SK-N-SH (cell line): ENCODE data around the gene METTL27. TPM values are rescaled to one million over a fixed set of nuclear protein-coding genes. Genes with fewer than 3 reads are reported as not detected.

Experiments used
- CTCF ChIA-PET: fragments of 300-600, 350-600 bp; formaldehyde crosslinking; extraction: SDS; loops from one replicate; lab custom pipeline; 2021; lab: Yijun Ruan, JAX
- POLR2A ChIA-PET: fragments of 350-600 bp; sonication (Branson Sonifier 250); formaldehyde crosslinking; extraction: SDS; loops from one replicate; lab custom pipeline; 2020; ENCODE audit warnings: antibody characterized with exemption, inconsistent platforms; lab: Yijun Ruan, JAX
- DNase-seq: peaks from one replicate; pipeline ENCODE4 v3.0.0; 2012
- H2AFZ ChIP-seq: fragments of 200-600 bp; sonication (generic); 2 replicates; pipeline ENCODE4 v1.8.1; 2016; ENCODE audit warnings: antibody characterized with exemption, mild to moderate bottlenecking, low read depth
- H3F3A ChIP-seq: fragments of 200-600 bp; sonication (generic); replicated peaks from 2 replicates; pipeline ENCODE3; 2016; ENCODE audit warnings: antibody characterized with exemption, mild to moderate bottlenecking; ENCODE audit not compliant: insufficient read depth
- H3K27ac ChIP-seq, 2 experiments: fragments of 200-500 bp in 1 of 2; fragments of 200-600 bp in 1 of 2; sonication (Bioruptor generic) in 1 of 2; sonication (generic), shearing (Covaris generic) in 1 of 2; 2 replicates each; pipeline versions ENCODE4 v1.5.1 to v1.6.1; 2014 to 2016; ENCODE audit warnings: low read depth in 2 of 2, inconsistent platforms in 1 of 2, low read length in 1 of 2, mild to moderate bottlenecking in 1 of 2, mixed read lengths in 1 of 2
- H3K27me3 ChIP-seq: fragments of 200-600 bp; sonication (generic), shearing (Covaris generic); 2 replicates; pipeline ENCODE4 v1.6.1; 2016; ENCODE audit warnings: mixed run types; ENCODE audit not compliant: insufficient read depth
- H3K36me3 ChIP-seq, 2 experiments: fragments of 200-500 bp in 1 of 2; fragments of 200-600 bp in 1 of 2; sonication (Bioruptor generic) in 1 of 2; sonication (generic) in 1 of 2; replicated peaks in 1 of 2; 2 replicates each; pipeline versions ENCODE3 to v1.5.1; 2014 to 2016; ENCODE audit warnings: low read length in 1 of 2, mild to moderate bottlenecking in 1 of 2; ENCODE audit not compliant: insufficient read depth in 2 of 2, control insufficient read depth in 1 of 2
- H3K4me1 ChIP-seq, 2 experiments: fragments of 200-500 bp in 1 of 2; fragments of 200-600 bp in 1 of 2; sonication (Bioruptor generic) in 1 of 2; sonication (generic), shearing (Covaris generic) in 1 of 2; 2 replicates each; pipeline versions ENCODE4 v1.5.1 to v1.6.1; 2014 to 2016; ENCODE audit warnings: low read depth in 1 of 2, low read length in 1 of 2, mixed run types in 1 of 2; ENCODE audit not compliant: insufficient read depth in 2 of 2, control insufficient read depth in 1 of 2
- H3K4me2 ChIP-seq: fragments of 200-600 bp; sonication (generic), shearing (Covaris generic); 2 replicates; pipeline ENCODE4 v1.6.1; 2017; ENCODE audit warnings: mixed run types
- H3K4me3 ChIP-seq, 2 experiments: fragments of 200-500 bp in 1 of 2; fragments of 200-600 bp in 1 of 2; sonication (Bioruptor generic) in 1 of 2; sonication (generic), shearing (Covaris generic) in 1 of 2; 2 replicates each; pipeline versions ENCODE4 v1.5.1 to v1.8.1; 2014 to 2016; ENCODE audit warnings: low read depth in 2 of 2, inconsistent platforms in 1 of 2, low read length in 1 of 2, mild to moderate bottlenecking in 1 of 2, mixed read lengths in 1 of 2, moderate library complexity in 1 of 2
- H3K79me2 ChIP-seq: fragments of 200-600 bp; sonication (generic); 2 replicates; pipeline ENCODE4 v1.8.1; 2017; ENCODE audit warnings: mild to moderate bottlenecking; ENCODE audit not compliant: insufficient read depth
- H3K9ac ChIP-seq: fragments of 200-600 bp; sonication (generic); 2 replicates; pipeline ENCODE4 v1.6.1; 2017; ENCODE audit warnings: mixed run types
- H3K9me2 ChIP-seq: fragments of 200-600 bp; sonication (generic); 2 replicates; pipeline ENCODE4 v1.6.1; 2017; ENCODE audit warnings: mixed run types
- H3K9me3 ChIP-seq: fragments of 200-600 bp; sonication (generic); 2 replicates; pipeline ENCODE4 v1.6.1; 2017; ENCODE audit warnings: mixed run types, mild to moderate bottlenecking, moderate library complexity
- H4K20me1 ChIP-seq: fragments of 200-600 bp; sonication (generic); 2 replicates; pipeline ENCODE4 v1.6.1; 2017; ENCODE audit warnings: mild to moderate bottlenecking, mixed run types; ENCODE audit not compliant: insufficient read depth
- CTCF ChIP-seq: fragments of 200-600 bp; sonication (generic); IDR thresholded peaks from 2 replicates; pipeline ENCODE4 v1.6.1; 2017; ENCODE audit warnings: antibody characterized with exemption, mild to moderate bottlenecking, moderate library complexity
- EP300 ChIP-seq, 2 experiments: IDR thresholded peaks; 2 replicates each; pipeline versions ENCODE4 v1.4.0 to v1.6.1; 2012; ENCODE audit warnings: borderline replicate concordance in 1 of 2, low read depth in 1 of 2, low read length in 1 of 2
- FOSL2 ChIP-seq: IDR thresholded peaks from 2 replicates; pipeline ENCODE4 v1.4.0; 2012; ENCODE audit warnings: low read depth, mild to moderate bottlenecking, moderate library complexity, borderline replicate concordance
- JUND ChIP-seq: IDR thresholded peaks from 2 replicates; pipeline ENCODE4 v1.4.0; 2012
- MAX ChIP-seq: IDR thresholded peaks from 2 replicates; pipeline ENCODE4 v1.4.0; 2012; ENCODE audit warnings: low read depth
- MXI1 ChIP-seq: IDR thresholded peaks from 2 replicates; pipeline ENCODE4 v1.6.1; 2012; ENCODE audit warnings: mild to moderate bottlenecking, low read depth, low read length, improper control_type of control experiment
- NFIC ChIP-seq: IDR thresholded peaks from 2 replicates; pipeline ENCODE4 v1.4.0; 2012; ENCODE audit warnings: borderline replicate concordance
- NRF1 ChIP-seq: IDR thresholded peaks from 2 replicates; pipeline ENCODE4 v1.6.1; 2012; ENCODE audit warnings: low read depth, mild to moderate bottlenecking, low read length
- PBX3 ChIP-seq: IDR thresholded peaks from 2 replicates; pipeline ENCODE4; 2012
- POLR2AphosphoS5 ChIP-seq: IDR thresholded peaks from 2 replicates; pipeline ENCODE4 v1.6.1; 2012; ENCODE audit warnings: low read depth, low read length
- RAD21 ChIP-seq: IDR thresholded peaks from 2 replicates; pipeline ENCODE4 v1.6.1; 2012; ENCODE audit warnings: mild to moderate bottlenecking, low read length
- RXRA ChIP-seq: IDR thresholded peaks from 2 replicates; pipeline ENCODE4 v1.4.0; 2012; ENCODE audit warnings: low read depth, mild to moderate bottlenecking, borderline replicate concordance
- SMC3 ChIP-seq: IDR thresholded peaks from 2 replicates; pipeline ENCODE4 v1.6.1; 2012; ENCODE audit warnings: low read depth, low read length, improper control_type of control experiment
- TAF1 ChIP-seq: IDR thresholded peaks from 2 replicates; pipeline ENCODE4 v1.6.1; 2012; ENCODE audit warnings: low read depth, mild to moderate bottlenecking, low read length, moderate library complexity, borderline replicate concordance
- TEAD4 ChIP-seq: IDR thresholded peaks from 2 replicates; pipeline ENCODE4 v1.4.0; 2012; ENCODE audit warnings: mild to moderate bottlenecking, borderline replicate concordance; ENCODE audit not compliant: insufficient read depth
- ZBTB33 ChIP-seq: IDR thresholded peaks from 2 replicates; pipeline ENCODE4 v1.4.0; 2012; ENCODE audit warnings: low read depth, borderline replicate concordance
- WGBS: methylation state at CpG from one replicate; pipeline ENCODE4 v1.1.6; 2017; ENCODE audit warnings: low lambda C conversion rate; 5-methylcytosine and 5-hydroxymethylcytosine counted together
- polyA plus RNA-seq, 3 experiments: library from polyadenylated mRNA; depleted of rRNA; stranded (reverse); fragments of >200 nt; gene quantifications; 2 replicates each; pipeline ENCODE4 v1.2.3, GENCODE V29; 2012

Gene METTL27
- polyA plus RNA-seq (2012; rRNA removed): 2.9 and 3.1 TPM in 2 replicates
- 0.81 and 1.4 TPM in 2 replicates for polyA plus RNA-seq (2012; cell fraction: cytosol; rRNA removed)
- polyA plus RNA-seq (2012; cell fraction: nucleus; rRNA removed): 7.3 and 10.0 TPM in 2 replicates

- Histone ChIP-seq H4K20me1 (no peaks in the 10 kb centered on the region), H3K4me2 (peak within 1 kb of the TSS; percentile 100), H3K4me1 (peaks cover 0 to 8% of the 10 kb centered on the region in 2 experiments; a peak in 1 of 4 replicates), H3K36me3 (no peaks in the 10 kb centered on the region), H3K27me3 (no peaks in the 10 kb centered on the region), H3K79me2 (peaks cover 4% of the 10 kb centered on the region; the same call in 1 of the 2 replicates), H3K9ac (peak within 1 kb of the TSS; percentile 96), H3F3A (peaks cover 11% of the 10 kb centered on the region), H3K9me2 (no peaks in the 10 kb centered on the region), H2AFZ (peak within 1 kb of the TSS; percentile 97), H3K4me3 (peak within 1 kb of the TSS; percentile 57 to 99), H3K27ac (peak within 1 kb of the TSS; percentile 57 to 76; a peak in 3 of 4 replicates), H3K9me3 (no peaks in the 10 kb centered on the region)
- DNase-seq: peak; percentile 100
- WGBS: 6% methylated on average over 26 of the region's 45 CpGs
- CTCF ChIA-PET: interaction anchor here (0.6 to 11.5 kb wide), 10 partner anchors 9 to 440 kb away, joined by 3 to 80 read pairs (median 4); no protein-coding TSS in a partner anchor
- TF ChIP-seq PBX3 (no peak), POLR2AphosphoS5 (peak; percentile 96), MAX (peak; percentile 59), TAF1 (peak; percentile 74), NFIC (no peak), MXI1 (peak; percentile 72), ZBTB33 (no peak)
- POLR2A ChIA-PET: interaction anchor here (0.6 to 3.0 kb wide), 7 partner anchors 9 to 285 kb away, joined by 3 to 10 read pairs (median 3); no protein-coding TSS in a partner anchor
Measured at GRCh38 chr7:73842067-73842976, at the start of gene METTL27. TSS of gene METTL27 (minus strand) at chr7:73842516. CDS start at chr7:73842140, 376 bp downstream.

- peaks cover 31 to 38% of the 10 kb centered on the region in 2 experiments; a peak in 3 of 4 replicates for H3K4me1 ChIP-seq
- H3K27ac ChIP-seq: peak overlapping the region in 1 of 2 experiments; percentile 93; a peak in 2 of 4 replicates
- H3K9me2 ChIP-seq: no peaks in the 10 kb centered on the region
- peak; percentile 44 for DNase-seq
- H2AFZ ChIP-seq: no peak overlapping the region
- no peaks in the 10 kb centered on the region for H3K9me3 ChIP-seq
- H3K4me3 ChIP-seq: no peak overlapping the region
- H3F3A ChIP-seq: peaks cover 53% of the 10 kb centered on the region
- ChIA-PET CTCF (interaction anchor here (0.7 to 1.5 kb wide), 6 partner anchors 9 to 134 kb away, joined by 3 to 5 read pairs (median 3); no protein-coding TSS in a partner anchor), POLR2A (interaction anchor here (0.9 kb wide), 1 partner anchor 9 kb away, joined by 3 read pairs; no protein-coding TSS in a partner anchor)
- H3K9ac ChIP-seq: peak overlapping the region; percentile 59; the same call in 1 of the 2 replicates
- H3K36me3 ChIP-seq: no peaks in the 10 kb centered on the region
- H3K4me2 ChIP-seq: peak overlapping the region; percentile 6; the same call in 1 of the 2 replicates
- H4K20me1 ChIP-seq: no peaks in the 10 kb centered on the region
- no peaks in the 10 kb centered on the region for H3K79me2 ChIP-seq
- H3K27me3 ChIP-seq: no peaks in the 10 kb centered on the region
- 91% methylated on average over 16 of the region's 16 CpGs for WGBS
- TF ChIP-seq FOSL2: no peak
- peak; percentile 40 for TF ChIP-seq CTCF
- TF ChIP-seq MXI1: no peak
- peak; percentile 23; the same call in 1 of the 2 replicates for TF ChIP-seq RAD21
- TF ChIP-seq EP300 (IDR thresholded peaks at IDR 0.05; ENCODE audit: borderline replicate concordance in 1 of 2, low read depth in 1 of 2, low read length in 1 of 2): no peak
- no peak for TF ChIP-seq RXRA
- no peak for TF ChIP-seq TEAD4
- TF ChIP-seq SMC3: peak; percentile 32; the same call in 1 of the 2 replicates
- no peak for TF ChIP-seq JUND
- no peak for TF ChIP-seq NRF1
Measured at GRCh38 chr7:73891178-73891885, 49.0 kb upstream of the METTL27 start.
